Dedifferentiated amniotic fluid mesenchymal stem cell (primary cell): ENCODE data around the gene STX1B.

Source experiments
- DNase-seq: peaks from one replicate; pipeline ENCODE4 v3.0.0-alpha.2; 2016; ENCODE audit errors: extremely low spot score

Gene STX1B

DNA sequence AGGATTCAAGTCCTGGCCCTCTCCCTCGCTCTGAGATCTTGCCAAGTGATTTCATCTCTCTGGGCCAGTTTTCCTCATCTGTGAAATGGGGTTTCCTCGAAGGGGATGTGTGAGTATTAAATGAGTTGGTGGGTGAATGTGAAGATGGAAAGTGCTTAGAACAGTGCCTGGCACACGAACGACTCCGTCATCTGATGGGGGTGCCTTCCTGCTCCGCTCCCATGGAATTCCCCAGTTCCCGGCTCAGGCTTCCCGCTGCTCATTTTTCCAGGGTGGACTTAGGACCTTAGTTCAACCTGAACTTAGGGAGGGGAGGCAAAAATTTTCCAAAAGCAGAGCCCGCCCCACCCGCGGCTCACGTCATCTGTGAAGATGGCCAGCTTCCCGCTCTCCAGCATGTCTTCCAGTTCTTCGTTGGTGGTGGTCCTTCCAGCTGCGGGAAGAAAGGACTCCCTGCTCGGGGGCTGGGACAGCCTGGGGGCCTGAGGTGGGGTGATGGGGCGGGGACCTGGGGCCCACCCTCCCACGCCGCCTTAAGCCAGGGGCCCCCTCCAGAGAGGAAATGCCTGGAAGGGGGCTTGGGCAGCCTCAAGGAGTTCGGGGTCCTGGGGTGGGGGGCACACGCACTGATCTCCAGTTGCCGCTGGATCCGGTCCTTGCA is 14.0 kb downstream of the STX1B start:
- no peak for DNase-seq

- no peak for DNase-seq
Measured at GRCh38 chr16:30995927-30996323, 14.5 kb downstream of the STX1B start.

DNA sequence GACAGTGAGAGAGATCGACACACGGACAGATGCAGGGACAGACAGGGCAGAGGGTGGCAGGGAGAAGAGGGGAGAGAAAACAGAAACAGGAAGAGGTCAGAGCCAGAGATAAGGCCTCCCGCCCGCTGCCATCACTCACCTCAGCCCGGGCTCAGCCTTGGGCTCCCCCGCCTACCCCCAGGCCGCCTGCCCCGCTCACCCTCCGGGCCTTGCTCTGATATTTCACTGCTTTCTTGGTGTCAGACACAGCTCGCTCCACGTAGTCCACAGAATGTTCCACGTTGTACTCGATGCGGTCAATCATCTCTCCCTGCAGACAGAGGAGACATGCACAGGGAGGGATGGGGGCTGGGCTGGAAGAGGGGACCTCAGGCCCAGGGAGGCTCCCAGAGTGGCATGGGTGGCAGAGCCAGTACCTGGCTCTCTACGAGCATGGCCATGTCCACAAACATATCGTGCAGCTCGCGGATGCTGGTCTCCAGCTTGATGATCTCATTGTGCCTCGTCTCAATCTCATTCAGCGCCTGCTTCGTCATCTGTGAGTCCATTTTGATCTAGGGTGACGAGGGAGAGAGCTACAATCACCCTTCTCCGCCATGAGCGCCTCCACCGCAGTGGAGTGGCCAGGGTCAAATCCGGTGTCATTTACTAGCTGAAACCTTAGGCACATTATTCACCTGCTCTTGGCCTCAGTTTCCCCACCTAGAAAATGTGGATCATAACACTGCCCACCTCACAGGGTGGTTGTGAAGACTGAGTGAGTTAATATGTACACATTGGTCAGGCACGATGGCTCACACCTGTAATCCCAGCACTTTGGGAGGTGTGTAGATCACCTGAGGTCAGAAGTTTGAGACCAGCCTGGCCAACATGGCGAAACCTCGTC is 17.3 kb downstream of the STX1B start:
- DNase-seq = no peak

GRCh38 chr16:30992276-30992780 is 18.1 kb downstream of the STX1B start:
- DNase-seq = no peak

- no peak for DNase-seq
Measured at GRCh38 chr16:30991052-30991451, 19.4 kb downstream of the STX1B start.

- no peak for DNase-seq
Measured at GRCh38 chr16:30990105-30990504, 20.3 kb downstream of the STX1B start.

- DNase-seq = no peak
Measured at GRCh38 chr16:30989469-30990047, 20.9 kb downstream of the STX1B start.

DNA sequence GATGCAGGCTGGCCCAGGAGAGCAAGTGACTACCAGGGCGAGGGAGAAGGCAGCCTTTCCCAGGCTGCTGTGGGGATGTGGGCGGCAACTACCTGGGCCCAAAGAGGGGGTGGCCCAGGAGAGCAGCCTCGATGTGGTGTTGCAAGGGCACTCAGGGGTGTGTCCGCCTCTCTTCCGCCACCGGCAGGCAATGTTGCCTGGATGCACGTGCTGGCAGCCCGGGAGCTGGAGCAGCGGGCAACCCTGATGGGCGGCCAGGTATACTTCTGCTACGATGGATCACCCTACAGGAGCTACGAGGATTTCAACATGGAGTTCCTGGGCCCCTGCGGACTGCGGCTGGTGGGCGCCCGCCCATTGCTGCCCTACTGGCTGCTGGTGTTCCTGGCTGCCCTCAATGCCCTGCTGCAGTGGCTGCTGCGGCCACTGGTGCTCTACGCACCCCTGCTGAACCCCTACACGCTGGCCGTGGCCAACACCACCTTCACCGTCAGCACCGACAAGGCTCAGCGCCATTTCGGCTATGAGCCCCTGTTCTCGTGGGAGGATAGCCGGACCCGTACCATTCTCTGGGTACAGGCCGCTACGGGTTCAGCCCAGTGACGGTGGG is 22.8 kb downstream of the STX1B start:
- DNase-seq = no peak

DNA sequence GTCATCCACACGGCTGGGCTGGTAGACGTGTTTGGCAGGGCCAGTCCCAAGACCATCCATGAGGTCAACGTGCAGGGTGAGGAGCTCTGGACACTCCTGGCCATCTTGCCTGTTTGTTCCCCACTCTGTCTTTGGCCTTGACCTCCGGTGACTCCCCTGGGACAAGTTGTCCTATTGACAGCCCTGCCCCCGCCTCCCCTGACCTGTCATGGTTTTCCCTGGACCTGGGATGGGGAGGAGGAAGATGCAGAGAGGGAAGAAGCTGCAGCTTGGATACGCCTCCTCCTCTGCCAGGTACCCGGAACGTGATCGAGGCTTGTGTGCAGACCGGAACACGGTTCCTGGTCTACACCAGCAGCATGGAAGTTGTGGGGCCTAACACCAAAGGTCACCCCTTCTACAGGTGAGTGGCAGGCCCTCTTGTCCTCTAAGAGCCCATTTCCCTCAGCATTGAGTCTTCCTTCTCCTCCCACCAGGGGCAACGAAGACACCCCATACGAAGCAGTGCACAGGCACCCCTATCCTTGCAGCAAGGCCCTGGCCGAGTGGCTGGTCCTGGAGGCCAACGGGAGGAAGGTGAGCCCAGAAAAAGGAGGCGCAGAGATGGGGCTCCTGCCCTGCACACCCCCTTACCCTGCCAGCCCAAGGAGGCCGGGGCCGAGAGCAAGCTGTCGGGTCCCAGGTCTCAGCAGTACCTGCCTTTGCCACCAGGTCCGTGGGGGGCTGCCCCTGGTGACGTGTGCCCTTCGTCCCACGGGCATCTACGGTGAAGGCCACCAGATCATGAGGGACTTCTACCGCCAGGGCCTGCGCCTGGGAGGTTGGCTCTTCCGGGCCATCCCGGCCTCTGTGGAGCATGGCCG is 24.1 kb downstream of the STX1B start:
- no peak for DNase-seq

DNA sequence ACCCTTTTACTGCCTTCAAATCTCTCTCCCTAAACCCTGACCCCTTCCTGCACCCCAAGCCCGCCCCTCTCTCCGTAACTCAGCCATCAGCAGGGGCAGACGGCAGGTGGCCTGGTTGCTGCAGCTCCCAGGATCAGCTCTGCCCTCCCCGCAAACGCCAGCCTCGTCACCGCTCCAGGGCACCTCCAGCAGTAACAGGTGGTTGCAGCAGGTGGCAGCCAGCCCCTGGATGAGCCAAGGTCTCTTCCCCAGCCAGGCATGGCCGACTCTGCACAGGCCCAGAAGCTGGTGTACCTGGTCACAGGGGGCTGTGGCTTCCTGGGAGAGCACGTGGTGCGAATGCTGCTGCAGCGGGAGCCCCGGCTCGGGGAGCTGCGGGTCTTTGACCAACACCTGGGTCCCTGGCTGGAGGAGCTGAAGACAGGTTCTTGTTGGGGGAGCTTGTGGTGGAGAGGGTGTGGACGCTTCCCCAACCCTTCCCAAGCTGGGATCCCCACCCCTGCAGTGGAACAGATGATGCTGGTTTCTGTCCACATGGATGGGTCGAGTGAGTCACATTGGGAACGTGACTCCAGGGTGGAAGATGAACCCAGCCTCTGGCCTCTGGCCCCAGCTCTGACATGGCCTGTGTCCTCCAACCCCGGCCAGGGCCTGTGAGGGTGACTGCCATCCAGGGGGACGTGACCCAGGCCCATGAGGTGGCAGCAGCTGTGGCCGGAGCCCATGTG is 24.9 kb downstream of the STX1B start:
- DNase-seq = no peak

DNA sequence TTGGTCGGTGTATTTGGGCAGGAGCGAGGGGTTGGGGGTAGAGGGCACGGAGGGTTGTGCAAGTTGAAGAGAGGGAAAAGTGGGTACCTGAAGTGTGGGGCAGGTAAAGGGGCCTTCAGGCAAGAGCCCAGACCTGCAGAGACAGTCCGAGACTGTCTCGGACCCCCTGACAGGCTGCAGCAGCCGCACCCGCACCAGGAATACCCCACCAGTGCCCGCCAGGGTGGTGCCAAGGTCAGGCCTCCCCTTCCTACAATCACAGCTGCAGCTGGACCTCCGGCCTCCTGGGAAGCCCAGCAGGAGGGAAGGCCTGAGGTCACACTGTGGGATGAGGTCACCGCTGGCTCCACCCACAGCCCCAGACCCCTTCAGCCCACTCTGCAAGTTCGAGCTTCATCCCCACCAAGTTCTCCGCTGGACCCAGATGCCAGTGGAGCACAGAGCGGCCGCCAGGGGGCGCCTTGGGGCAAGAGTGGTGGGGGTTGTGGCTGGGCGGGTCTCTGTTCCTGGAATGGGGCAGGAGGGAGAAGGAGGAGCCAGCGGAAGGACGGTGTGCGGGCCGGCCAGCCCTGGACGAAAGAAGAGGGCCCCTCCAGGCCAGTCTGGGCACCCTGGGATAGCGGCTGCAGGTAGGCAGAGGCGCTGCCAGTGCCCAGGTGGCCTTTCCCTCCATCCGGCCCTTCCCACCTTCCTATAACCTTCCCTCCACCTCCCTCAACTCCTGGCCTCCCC is 25.6 kb downstream of the STX1B start, which contains the start of gene HSD3B7:
HSD3B7 (plus strand) TSS at position 539 of the 732 bp plus-strand sequence. CDS start 452 bp downstream, outside the sequence.
- peak; percentile 70 for DNase-seq

DNA sequence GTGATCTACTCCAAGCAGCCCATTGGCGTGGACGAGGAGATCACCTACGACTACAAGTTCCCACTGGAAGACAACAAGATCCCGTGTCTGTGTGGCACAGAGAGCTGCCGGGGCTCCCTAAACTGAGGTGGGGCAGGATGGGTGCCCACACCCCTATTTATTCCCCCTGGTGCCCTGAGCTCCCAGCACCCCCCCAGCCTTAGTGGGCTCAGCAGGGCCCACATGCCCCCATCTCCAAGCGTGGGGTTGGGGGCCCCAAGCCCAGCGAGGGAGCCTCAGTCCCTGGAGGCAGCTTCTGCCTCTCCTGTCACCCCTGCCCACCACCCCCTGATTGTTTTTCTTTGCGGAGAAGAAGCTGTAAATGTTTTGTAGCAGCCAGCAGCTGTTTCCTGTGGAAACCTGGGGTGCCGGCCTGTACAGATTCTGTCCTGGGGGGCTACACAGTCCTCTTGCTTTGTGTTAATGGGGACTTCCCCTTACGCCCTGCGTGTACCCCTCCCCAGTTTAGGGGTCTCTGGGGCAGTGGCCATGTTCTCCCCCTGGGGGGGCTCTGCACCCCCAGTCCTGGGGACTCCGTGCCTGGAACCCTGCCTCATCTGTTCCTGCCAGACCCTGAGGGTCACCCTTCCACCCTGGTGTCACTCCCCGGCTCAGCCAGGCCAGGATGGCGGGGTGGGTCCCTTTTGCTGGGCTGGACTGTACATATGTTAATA is 26.4 kb downstream of the STX1B start:
- no peak for DNase-seq

GRCh38 chr16:30983289-30983889 is 27.0 kb downstream of the STX1B start:
- DNase-seq = no peak

- no peak for DNase-seq
Measured at GRCh38 chr16:30982548-30983288, 27.7 kb downstream of the STX1B start.

DNA sequence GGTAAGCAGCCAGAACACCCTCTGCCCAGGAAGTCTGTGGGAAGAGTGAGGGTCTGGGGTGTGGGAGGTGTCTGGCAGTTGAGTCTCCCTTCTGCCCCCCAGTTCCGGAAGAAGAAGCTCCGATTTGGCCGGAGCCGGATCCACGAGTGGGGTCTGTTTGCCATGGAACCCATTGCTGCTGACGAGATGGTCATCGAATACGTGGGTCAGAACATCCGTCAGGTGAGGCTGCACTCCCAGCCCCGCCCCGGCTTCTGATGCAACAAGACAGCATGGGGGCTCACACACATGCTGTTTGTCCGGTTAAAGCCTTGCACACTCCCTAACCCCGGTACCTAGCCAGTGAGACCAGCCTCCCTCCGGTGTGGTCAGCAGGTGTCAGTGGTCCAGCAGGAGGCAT is 29.5 kb downstream of the STX1B start:
- DNase-seq = no peak

DNA sequence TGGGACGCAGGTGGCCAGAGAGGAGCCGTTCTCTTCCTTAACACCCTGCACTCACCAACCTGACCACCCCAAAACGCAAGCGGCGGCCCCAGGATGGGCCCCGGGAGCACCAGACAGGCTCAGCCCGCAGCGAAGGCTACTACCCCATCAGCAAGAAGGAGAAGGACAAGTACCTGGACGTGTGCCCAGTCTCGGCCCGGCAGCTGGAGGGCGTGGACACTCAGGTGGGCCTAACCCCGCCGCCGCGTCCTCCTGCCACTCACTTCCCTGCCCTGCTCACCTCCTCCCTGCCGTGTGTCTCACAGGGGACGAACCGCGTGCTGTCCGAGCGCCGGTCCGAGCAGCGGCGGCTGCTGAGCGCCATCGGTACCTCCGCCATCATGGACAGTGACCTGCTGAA is 30.0 kb downstream of the STX1B start:
- DNase-seq = no peak

DNA sequence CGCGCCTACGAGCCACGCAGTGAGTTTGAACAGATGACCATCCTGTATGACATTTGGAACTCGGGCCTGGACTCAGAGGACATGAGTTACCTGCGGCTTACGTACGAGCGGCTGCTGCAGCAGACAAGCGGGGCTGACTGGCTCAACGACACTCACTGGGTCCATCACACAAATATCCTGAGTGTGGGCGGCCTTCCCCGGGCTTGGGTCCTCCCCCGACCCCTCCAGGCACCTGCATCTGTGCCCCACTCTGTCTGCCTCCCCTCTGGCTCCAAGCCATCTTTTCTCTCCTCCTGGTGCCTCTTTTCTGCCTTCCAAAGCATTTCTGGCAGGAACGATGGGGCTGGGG is 30.4 kb downstream of the STX1B start:
- no peak for DNase-seq
